ENCODE data around the gene RAET1G.

RAET1G gene

DNA sequence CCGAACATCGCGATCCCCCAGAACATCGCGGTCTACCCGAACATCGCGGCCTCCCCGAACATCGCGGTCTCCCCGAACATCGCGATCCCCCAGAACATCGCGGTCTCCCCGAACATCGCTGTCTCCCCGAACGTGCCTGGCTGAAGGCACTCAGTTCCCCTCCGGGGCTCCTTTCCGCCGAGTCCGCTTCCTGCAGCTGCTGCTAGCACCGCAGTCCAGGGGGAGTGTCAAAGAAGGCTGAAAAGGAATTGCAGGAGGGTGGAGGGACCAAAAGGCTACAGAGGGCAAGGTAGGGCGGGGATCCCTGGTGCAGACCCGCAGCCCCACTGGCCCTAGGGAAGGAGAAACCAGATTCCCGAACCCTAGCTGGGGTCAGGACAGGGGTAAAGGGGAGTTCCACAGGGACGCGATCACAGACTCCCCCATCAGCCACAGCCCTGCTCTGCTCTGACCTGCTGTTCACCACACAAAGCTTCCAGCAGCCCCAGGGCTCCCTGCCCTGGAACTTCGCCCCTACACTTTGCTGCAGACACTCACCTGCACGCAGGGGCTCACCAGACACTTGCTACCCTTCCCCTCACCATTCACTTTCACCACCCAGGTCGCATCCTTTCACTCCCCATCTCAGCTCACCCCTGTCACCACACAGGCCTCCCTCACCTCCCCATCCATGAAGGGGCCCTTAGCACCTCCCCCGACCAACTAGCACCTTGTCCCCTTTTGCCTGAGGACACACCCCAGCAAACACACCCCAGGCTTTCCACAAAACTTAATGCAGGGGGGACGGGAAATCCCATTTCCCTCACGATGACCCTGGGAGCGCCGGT lies 42.5 kb upstream of the RAET1G start:
- H3K4me1 ChIP-seq (ENCODE audit: low read depth, poor library complexity, severe bottlenecking), result peaks cover 7% of the 10 kb centered on the region
- H4K20me1 ChIP-seq (ENCODE audit: insufficient read depth), result no peaks in the 10 kb centered on the region
- TF ChIP-seq, protein P1, sequence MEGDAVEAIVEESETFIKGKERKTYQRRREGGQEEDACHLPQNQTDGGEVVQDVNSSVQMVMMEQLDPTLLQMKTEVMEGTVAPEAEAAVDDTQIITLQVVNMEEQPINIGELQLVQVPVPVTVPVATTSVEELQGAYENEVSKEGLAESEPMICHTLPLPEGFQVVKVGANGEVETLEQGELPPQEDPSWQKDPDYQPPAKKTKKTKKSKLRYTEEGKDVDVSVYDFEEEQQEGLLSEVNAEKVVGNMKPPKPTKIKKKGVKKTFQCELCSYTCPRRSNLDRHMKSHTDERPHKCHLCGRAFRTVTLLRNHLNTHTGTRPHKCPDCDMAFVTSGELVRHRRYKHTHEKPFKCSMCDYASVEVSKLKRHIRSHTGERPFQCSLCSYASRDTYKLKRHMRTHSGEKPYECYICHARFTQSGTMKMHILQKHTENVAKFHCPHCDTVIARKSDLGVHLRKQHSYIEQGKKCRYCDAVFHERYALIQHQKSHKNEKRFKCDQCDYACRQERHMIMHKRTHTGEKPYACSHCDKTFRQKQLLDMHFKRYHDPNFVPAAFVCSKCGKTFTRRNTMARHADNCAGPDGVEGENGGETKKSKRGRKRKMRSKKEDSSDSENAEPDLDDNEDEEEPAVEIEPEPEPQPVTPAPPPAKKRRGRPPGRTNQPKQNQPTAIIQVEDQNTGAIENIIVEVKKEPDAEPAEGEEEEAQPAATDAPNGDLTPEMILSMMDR (conservative IDR thresholded peaks at IDR 0.05; ENCODE audit: low read depth, low read length), result no peak
- H3K27me3 ChIP-seq (ENCODE audit: insufficient read depth, low read depth), result no peaks in the 10 kb centered on the region
- H2AFZ ChIP-seq (ENCODE audit: low read depth), result no peak overlapping the region
- H3K9ac ChIP-seq, result no peak overlapping the region
- no peak overlapping the region for H3K27ac ChIP-seq
- no peak overlapping the region for H3K4me3 ChIP-seq (IDR thresholded peaks at IDR 0.05; ENCODE audit: insufficient read depth, low read depth, low read length)
- no peaks in the 10 kb centered on the region for H3K36me3 ChIP-seq (ENCODE audit: insufficient read depth)
- no peaks in the 10 kb centered on the region for H3K79me2 ChIP-seq (ENCODE audit: insufficient read depth, low read depth)
- no peak overlapping the region for H3K4me2 ChIP-seq

GRCh38 chr6:149964308-149965193 lies 41.6 kb upstream of the RAET1G start:
- H2AFZ ChIP-seq (ENCODE audit: low read depth), result peak overlapping the region; percentile 95; the same call in 1 of the 2 replicates

GRCh38 chr6:149963462-149964307 lies 40.8 kb upstream of the RAET1G start, which contains the start of gene ULBP1:
TSS of gene ULBP1 (plus strand) at chr6:149963943. CDS start at chr6:149964050, 107 bp downstream.
- TF ChIP-seq, protein P1 (conservative IDR thresholded peaks at IDR 0.05; ENCODE audit: low read depth, low read length), result no peak
- Histone ChIP-seq H3K9ac (peak within 1 kb of the TSS; percentile 46), H3K27me3 (ENCODE audit: insufficient read depth, low read depth) (no peaks in the 10 kb centered on the region), H3K27ac (peak within 1 kb of the TSS; percentile 29; the same call in 1 of the 2 replicates), H3K4me1 (ENCODE audit: low read depth, poor library complexity, severe bottlenecking) (peaks cover 7% of the 10 kb centered on the region), H4K20me1 (ENCODE audit: insufficient read depth) (no peaks in the 10 kb centered on the region), H2AFZ (ENCODE audit: low read depth) (peak within 1 kb of the TSS; percentile 95), H3K4me2 (peak within 1 kb of the TSS; percentile 51; the same call in 1 of the 2 replicates), H3K79me2 (ENCODE audit: insufficient read depth, low read depth) (no peaks in the 10 kb centered on the region), H3K36me3 (ENCODE audit: insufficient read depth) (no peaks in the 10 kb centered on the region), H3K4me3 (IDR thresholded peaks at IDR 0.05; ENCODE audit: insufficient read depth, low read depth, low read length) (peak within 1 kb of the TSS; percentile 59)

More at GRCh38 chr6:149964308-149965193, 41.6 kb upstream of the RAET1G start:
- Histone ChIP-seq H4K20me1 (ENCODE audit: insufficient read depth) (no peaks in the 10 kb centered on the region), H3K9ac (no peak overlapping the region), H3K27ac (no peak overlapping the region), H3K79me2 (ENCODE audit: insufficient read depth, low read depth) (no peaks in the 10 kb centered on the region), H3K4me3 (IDR thresholded peaks at IDR 0.05; ENCODE audit: insufficient read depth, low read depth, low read length) (no peak overlapping the region), H3K4me2 (no peak overlapping the region), H3K36me3 (ENCODE audit: insufficient read depth) (no peaks in the 10 kb centered on the region), H3K27me3 (ENCODE audit: insufficient read depth, low read depth) (no peaks in the 10 kb centered on the region), H3K4me1 (ENCODE audit: low read depth, poor library complexity, severe bottlenecking) (peaks cover 7% of the 10 kb centered on the region)
- TF ChIP-seq, protein P1 (conservative IDR thresholded peaks at IDR 0.05; ENCODE audit: low read depth, low read length), result no peak

DNA sequence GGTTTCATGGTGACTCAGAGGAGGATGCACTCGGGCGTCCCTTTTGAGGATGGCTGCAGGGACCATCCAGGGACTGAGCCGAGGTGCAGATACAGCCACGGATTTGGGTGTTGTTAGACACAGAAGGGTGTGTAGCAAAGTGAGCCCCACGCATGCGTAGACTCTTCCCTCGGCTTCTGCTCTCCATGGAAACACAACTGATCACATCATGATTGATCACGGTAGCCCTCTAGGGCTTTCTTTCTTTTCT lies 40.2 kb upstream of the RAET1G start:
- no peaks in the 10 kb centered on the region for H3K36me3 ChIP-seq (ENCODE audit: insufficient read depth)
- peak overlapping the region; percentile 95 for H2AFZ ChIP-seq (ENCODE audit: low read depth)
- no peaks in the 10 kb centered on the region for H4K20me1 ChIP-seq (ENCODE audit: insufficient read depth)
- peaks cover 7% of the 10 kb centered on the region for H3K4me1 ChIP-seq (ENCODE audit: low read depth, poor library complexity, severe bottlenecking)
- no peaks in the 10 kb centered on the region for H3K27me3 ChIP-seq (ENCODE audit: insufficient read depth, low read depth)
- H3K4me3 ChIP-seq (IDR thresholded peaks at IDR 0.05; ENCODE audit: insufficient read depth, low read depth, low read length), result peak overlapping the region; percentile 59
- H3K79me2 ChIP-seq (ENCODE audit: insufficient read depth, low read depth), result no peaks in the 10 kb centered on the region
- H3K27ac ChIP-seq, result peak overlapping the region; percentile 29; the same call in 1 of the 2 replicates
- TF ChIP-seq, protein P1 (conservative IDR thresholded peaks at IDR 0.05; ENCODE audit: low read depth, low read length), result no peak
- H3K4me2 ChIP-seq, result peak overlapping the region; percentile 51; the same call in 1 of the 2 replicates
- H3K9ac ChIP-seq, result peak overlapping the region; percentile 46
